Mammary epithelial cell (primary cell): ENCODE measurements around the gene TDRKH.

Experiments used
- EZH2 ChIP-seq: IDR thresholded peaks from 2 replicates; pipeline ENCODE4 v1.6.1; 2012; ENCODE audit warnings: low read length, inconsistent platforms, borderline replicate concordance
- TF ChIP-seq, protein P1 (sequence below), 2 donors: IDR thresholded peaks in 1 of 2; conservative IDR thresholded peaks in 1 of 2; 2 replicates each; pipeline ENCODE4 v1.5.1; 2011 to 2012; ENCODE audit warnings: inconsistent platforms in 2 of 2, low read length in 2 of 2, mild to moderate bottlenecking in 2 of 2, control low read depth in 1 of 2, low read depth in 1 of 2; ENCODE audit not compliant: insufficient read depth in 1 of 2; ENCODE audit errors: extremely low read depth in 1 of 2

DNA sequence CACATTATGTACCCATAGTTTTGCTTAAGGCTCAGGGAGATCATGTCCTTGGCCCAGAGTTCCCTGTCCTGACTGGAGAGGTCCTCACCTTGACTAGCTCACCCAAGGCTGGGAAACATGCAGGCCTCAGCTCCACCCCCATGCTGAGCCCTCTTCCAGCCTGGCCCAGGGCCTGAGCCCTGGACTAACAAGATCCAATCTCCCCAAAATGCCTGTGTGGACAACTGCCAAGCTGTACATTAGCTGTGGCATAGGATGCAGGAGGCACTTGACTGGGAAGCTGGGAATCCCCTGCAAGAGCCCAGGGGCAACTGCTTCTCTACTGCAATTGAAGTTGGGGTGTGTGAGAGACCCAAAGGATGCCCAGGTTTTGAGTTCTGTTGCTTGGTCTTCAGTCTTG, 12.9 kb upstream of the TDRKH start:
- TF ChIP-seq, protein P1, sequence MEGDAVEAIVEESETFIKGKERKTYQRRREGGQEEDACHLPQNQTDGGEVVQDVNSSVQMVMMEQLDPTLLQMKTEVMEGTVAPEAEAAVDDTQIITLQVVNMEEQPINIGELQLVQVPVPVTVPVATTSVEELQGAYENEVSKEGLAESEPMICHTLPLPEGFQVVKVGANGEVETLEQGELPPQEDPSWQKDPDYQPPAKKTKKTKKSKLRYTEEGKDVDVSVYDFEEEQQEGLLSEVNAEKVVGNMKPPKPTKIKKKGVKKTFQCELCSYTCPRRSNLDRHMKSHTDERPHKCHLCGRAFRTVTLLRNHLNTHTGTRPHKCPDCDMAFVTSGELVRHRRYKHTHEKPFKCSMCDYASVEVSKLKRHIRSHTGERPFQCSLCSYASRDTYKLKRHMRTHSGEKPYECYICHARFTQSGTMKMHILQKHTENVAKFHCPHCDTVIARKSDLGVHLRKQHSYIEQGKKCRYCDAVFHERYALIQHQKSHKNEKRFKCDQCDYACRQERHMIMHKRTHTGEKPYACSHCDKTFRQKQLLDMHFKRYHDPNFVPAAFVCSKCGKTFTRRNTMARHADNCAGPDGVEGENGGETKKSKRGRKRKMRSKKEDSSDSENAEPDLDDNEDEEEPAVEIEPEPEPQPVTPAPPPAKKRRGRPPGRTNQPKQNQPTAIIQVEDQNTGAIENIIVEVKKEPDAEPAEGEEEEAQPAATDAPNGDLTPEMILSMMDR (conservative IDR thresholded peaks at IDR 0.05 in 1 of 2, IDR thresholded peaks at IDR 0.05 in 1 of 2; ENCODE audit: extremely low read depth in 1 of 2, insufficient read depth in 1 of 2, low read depth in 1 of 2, low read length in 2 of 2), result no peak
- TF ChIP-seq EZH2, result no peak
